ENCODE measurements around the gene NFATC1. TPM values are rescaled to one million over a fixed set of nuclear protein-coding genes. Genes with fewer than 3 reads are reported as not detected.

The NFATC1 gene
- total RNA-seq, 2 experiments from 2014 or later, result 94.2 to 98.5 TPM

DNA sequence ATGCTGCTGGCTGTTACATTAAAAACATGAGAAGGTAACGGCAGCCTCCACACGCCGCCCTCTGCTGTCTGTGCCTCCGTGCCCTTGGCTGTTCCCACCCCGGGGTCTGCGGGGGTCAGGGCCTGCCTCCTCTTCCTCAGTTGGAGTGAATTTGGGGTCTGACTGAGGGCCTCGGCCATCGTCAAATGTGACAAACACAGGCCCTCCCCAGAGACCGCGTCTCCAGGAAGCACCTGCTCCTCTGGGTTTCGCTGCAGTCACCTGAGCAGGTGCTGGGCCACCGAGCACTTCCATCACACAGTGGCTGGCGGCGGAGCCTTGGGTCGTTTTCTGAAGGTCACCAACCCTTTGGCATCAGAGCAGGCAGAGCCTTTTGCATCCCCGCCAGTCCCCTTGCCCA, 70.9 kb downstream of the NFATC1 start:
- Mint-ChIP-seq H3K4me3 (no peak overlapping the region), H3K27ac (peak overlapping the region; percentile 45), H3K4me1 (peaks cover 16% of the 10 kb centered on the region)

GRCh38 chr18:79467126-79467525, 71.4 kb downstream of the NFATC1 start:
- Mint-ChIP-seq H3K36me3 (peaks cover 44% of the 10 kb centered on the region), H3K4me1 (peaks cover 16% of the 10 kb centered on the region), H3K27ac (no peak overlapping the region), H3K27me3 (no peaks in the 10 kb centered on the region), H3K4me3 (no peak overlapping the region), H3K9me3 (no peaks in the 10 kb centered on the region)
- DNase-seq, result no peak

More for the DNA sequence above, 70.9 kb downstream of the NFATC1 start:
- no peak for DNase-seq
- Mint-ChIP-seq H3K27me3 (no peaks in the 10 kb centered on the region), H3K36me3 (peaks cover 40% of the 10 kb centered on the region), H3K9me3 (no peaks in the 10 kb centered on the region)

DNA sequence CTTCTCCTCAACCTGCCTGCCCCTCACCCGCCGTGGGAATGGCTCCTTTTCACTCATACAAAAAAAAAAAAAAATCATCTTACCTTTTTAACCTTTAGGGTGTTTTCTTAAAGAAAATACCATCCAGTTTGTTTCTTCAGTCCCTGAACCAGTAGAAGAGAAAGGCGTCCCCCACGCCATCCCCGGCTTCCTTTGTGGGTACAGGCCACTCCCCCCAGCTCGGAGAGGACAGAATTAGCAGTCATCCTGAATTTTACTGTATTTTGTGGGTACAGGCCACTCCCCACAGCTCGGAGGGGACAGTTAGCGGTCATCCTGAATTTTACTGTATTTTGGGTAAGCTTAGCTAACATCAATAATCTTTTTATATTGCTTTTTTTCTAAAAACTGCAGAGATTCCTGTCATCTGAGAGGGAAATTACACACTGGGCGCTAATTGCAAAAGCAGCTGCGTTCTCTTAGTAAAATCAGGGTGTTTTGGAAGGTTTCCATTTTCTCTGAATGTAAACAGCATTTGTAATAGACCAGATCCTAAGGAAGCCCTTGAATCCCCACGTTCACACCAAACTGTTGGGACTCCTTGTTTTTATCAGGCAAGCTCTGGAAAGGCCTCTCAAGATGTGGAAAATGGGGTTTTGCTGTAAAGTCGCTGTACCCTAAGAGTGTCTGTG, 72.5 kb downstream of the NFATC1 start:
- Mint-ChIP-seq H3K9me3 (no peaks in the 10 kb centered on the region), H3K36me3 (peaks cover 52% of the 10 kb centered on the region)

DNA sequence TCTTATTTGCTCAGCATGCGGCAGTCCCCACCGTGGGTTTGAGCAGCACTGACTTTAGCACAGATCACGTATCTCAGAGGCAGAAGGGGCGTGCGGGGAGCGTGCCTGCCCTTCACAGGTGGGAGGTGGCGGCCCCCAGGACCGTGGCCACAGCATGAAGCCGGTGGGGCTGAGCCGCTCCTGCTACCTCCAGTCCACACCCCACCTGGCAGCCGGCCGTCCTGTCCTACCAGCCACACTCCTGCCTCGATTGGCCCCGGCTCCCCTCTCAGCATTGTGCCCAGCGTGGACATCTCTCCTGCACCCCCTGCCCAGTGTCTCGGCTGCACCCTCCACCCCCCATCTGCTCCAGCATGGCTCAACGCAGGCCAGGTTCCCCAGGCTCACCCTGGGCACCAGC, 73.6 kb downstream of the NFATC1 start:
- no peaks in the 10 kb centered on the region for H3K9me3 Mint-ChIP-seq
- no peak overlapping the region for H3K4me3 Mint-ChIP-seq
- H3K36me3 Mint-ChIP-seq, result peaks cover 52% of the 10 kb centered on the region
- no peak for DNase-seq
- H3K27me3 Mint-ChIP-seq, result peaks cover 4% of the 10 kb centered on the region
- H3K4me1 Mint-ChIP-seq, result peaks cover 16% of the 10 kb centered on the region
- no peak overlapping the region for H3K27ac Mint-ChIP-seq

More for the DNA sequence above, 72.5 kb downstream of the NFATC1 start:
- Mint-ChIP-seq H3K27ac (peak overlapping the region; percentile 56), H3K4me1 (peaks cover 16% of the 10 kb centered on the region), H3K27me3 (peaks cover 4% of the 10 kb centered on the region), H3K4me3 (no peak overlapping the region)
- no peak for DNase-seq

DNA sequence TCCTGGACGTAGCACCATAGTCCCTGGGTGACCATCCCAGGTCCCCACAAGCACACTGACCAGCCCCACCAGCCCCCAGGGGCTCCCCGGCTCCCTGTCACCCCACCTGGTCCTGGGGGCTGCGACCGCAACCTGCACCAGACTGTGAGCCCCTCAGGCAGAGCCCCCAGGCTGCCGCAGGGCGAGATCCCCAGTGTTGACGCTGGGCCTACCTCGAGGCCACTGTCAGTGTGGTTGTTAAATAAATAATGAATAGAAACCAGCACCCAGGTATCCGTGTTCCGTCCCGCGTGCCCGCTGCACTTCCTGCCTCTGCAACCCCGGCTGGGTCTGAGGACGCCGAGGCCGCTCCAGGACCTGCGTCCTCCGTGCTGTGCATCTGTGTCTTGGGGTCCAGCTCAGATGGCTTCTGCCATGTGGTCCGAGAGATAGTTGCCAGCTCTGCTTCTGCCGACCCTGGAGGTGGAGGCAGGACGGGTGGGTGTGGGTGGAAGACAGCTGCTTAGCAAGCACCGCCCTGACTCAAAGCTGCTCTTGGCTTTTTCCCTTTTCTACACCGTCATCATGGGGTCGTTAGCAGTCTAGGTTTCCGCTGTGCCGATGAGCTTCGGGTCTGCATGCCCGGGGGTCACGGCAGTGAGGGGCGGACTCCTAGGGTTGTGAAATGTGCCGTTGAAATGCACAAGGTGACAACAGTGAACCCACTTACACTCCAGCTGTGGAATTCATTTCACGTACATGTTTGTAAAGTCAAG, 74.2 kb downstream of the NFATC1 start:
- Mint-ChIP-seq H3K4me3 (no peak overlapping the region), H3K27me3 (peaks cover 4% of the 10 kb centered on the region), H3K36me3 (peaks cover 50% of the 10 kb centered on the region), H3K4me1 (peaks cover 16% of the 10 kb centered on the region), H3K9me3 (no peaks in the 10 kb centered on the region), H3K27ac (peak overlapping the region; percentile 56)
- no peak for DNase-seq

DNA sequence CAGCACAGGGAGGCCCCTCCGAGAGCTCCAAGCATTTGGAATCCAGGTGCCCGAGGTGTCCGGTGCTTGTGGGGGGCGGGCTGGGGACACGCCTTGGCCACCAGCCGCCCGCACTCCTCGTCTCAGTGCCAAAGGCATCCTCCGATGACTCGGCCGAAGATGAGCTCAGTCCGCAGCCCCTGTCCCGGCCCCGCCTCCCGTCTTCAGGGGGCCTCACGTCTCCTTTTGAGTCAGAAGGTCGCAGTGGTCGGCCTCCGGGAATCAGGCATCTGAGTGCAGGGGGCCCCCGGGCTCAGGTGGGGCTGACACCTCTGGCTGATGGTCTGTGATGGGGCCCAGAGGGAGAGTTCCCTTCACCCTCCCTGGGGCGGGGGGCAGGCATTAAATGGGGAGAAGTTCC, 74.8 kb downstream of the NFATC1 start:
- H3K4me1 Mint-ChIP-seq, result peaks cover 11% of the 10 kb centered on the region
- H3K9me3 Mint-ChIP-seq, result no peaks in the 10 kb centered on the region
- H3K27ac Mint-ChIP-seq, result peak overlapping the region; percentile 56
- no peak overlapping the region for H3K4me3 Mint-ChIP-seq
- peaks cover 4% of the 10 kb centered on the region for H3K27me3 Mint-ChIP-seq
- peaks cover 46% of the 10 kb centered on the region for H3K36me3 Mint-ChIP-seq
- DNase-seq, result no peak

DNA sequence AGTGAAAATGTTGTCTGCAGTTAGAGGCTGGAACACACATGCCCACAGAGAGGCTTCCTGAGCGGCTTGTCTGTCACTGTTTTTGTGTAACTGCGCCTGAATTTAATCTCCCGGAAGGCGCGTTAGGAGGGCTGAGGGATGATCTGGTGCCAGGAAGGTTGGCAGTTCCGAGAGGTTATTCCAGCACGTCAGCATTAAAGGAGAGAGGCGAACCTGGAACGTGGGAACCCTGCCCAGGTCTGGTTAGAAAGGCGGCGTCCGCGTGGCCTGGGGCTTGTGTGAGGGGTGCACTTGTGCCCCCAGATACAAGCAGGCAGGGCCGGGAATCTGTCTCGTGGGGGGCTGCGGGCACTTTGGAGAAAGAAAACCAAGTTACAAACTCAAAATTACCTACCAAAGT, 75.3 kb downstream of the NFATC1 start:
- H3K4me3 Mint-ChIP-seq, result no peak overlapping the region
- DNase-seq, result no peak
- peak overlapping the region; percentile 54 for H3K27ac Mint-ChIP-seq
- H3K27me3 Mint-ChIP-seq, result peaks cover 4% of the 10 kb centered on the region
- peaks cover 10% of the 10 kb centered on the region for H3K4me1 Mint-ChIP-seq
- peaks cover 44% of the 10 kb centered on the region for H3K36me3 Mint-ChIP-seq
- no peaks in the 10 kb centered on the region for H3K9me3 Mint-ChIP-seq

GRCh38 chr18:79471597-79471996, 75.9 kb downstream of the NFATC1 start:
- Mint-ChIP-seq H3K4me3 (no peak overlapping the region), H3K27me3 (peaks cover 4% of the 10 kb centered on the region), H3K27ac (peak overlapping the region; percentile 38), H3K4me1 (peaks cover 10% of the 10 kb centered on the region), H3K9me3 (no peaks in the 10 kb centered on the region), H3K36me3 (peaks cover 45% of the 10 kb centered on the region)
- DNase-seq, result no peak

DNA sequence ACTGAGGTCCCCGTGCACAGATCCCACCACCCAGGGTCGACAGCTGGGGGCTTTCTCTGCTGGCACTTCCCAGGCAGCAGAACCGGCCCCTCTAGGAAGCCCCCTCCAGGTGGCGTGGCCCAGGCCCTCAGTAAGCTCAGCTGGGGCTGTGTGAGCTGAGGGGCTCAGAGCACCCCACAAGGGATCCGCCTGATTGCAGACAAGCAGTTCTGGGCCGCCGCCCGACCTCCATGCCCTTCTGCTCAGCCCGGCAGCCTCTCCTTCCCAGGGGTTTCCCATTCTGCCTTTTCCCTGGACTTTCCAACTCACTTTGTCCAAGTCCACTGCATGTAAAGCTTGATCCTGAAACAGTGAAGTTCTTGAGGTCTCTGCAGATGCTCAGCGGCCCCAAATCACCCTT, 76.4 kb downstream of the NFATC1 start:
- Mint-ChIP-seq H3K36me3 (peaks cover 46% of the 10 kb centered on the region), H3K4me1 (peaks cover 13% of the 10 kb centered on the region), H3K27ac (no peak overlapping the region), H3K4me3 (no peak overlapping the region), H3K9me3 (no peaks in the 10 kb centered on the region), H3K27me3 (peaks cover 4% of the 10 kb centered on the region)
- no peak for DNase-seq

- Mint-ChIP-seq H3K9me3 (no peaks in the 10 kb centered on the region), H3K27me3 (peaks cover 4% of the 10 kb centered on the region), H3K27ac (peak overlapping the region; percentile 51), H3K4me3 (no peak overlapping the region), H3K36me3 (peaks cover 48% of the 10 kb centered on the region), H3K4me1 (peaks cover 9% of the 10 kb centered on the region)
- no peak for DNase-seq
Measured at GRCh38 chr18:79472946-79473345, 77.2 kb downstream of the NFATC1 start.

DNA sequence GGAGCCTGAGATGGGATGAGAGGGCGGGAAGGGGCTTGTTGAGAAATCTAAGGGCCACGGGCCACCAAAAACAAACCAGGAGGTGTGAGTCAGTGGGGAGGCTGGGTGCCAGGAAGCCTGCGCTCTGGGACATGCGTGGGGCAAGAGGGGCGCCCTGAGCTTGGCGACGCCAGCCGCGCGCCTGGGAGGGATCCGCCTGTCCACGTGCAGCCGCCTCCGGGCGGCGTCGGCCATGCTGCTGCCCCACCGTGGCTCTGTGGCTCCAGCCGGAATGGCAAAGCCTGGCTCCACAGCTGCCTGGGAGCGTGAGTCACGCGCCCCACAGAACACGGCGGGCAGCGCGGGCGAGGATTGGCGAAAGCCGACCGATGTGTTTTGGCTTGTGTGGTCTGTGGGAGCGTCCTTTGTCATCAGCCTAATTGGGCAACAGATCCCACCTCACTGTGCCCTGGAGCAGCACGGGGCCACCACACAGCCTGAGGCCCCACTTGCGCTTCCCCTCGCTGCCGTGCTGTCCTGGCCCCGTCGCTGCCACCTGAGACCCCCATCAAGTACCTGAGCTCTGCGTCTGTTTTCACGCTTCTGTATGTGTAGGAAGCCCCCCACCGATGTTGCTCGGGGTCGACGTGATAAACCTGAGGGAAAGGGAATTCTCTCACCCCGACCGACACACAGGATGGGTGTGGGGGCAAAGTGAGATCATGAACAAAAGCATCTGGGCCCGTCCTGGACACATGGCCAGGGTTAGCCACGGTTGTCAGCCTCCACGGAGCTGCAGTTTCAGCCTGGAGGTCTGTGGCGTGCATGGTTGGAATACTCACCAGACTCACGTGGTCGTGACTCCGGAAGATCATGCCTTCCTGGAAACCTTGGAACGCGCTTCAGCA, 80.5 kb downstream of the NFATC1 start:
- Mint-ChIP-seq H3K27ac (no peak overlapping the region), H3K4me3 (no peak overlapping the region), H3K4me1 (peaks cover 7% of the 10 kb centered on the region), H3K36me3 (peaks cover 27% of the 10 kb centered on the region), H3K27me3 (peaks cover 4% of the 10 kb centered on the region), H3K9me3 (no peaks in the 10 kb centered on the region)
- DNase-seq, result no peak

- Mint-ChIP-seq H3K27me3 (peaks cover 4% of the 10 kb centered on the region), H3K36me3 (peaks cover 21% of the 10 kb centered on the region), H3K27ac (peak overlapping the region; percentile 17), H3K9me3 (no peaks in the 10 kb centered on the region), H3K4me3 (no peak overlapping the region), H3K4me1 (peaks cover 7% of the 10 kb centered on the region)
- DNase-seq, result no peak
Measured at GRCh38 chr18:79476918-79477571, 81.3 kb downstream of the NFATC1 start.

DNA sequence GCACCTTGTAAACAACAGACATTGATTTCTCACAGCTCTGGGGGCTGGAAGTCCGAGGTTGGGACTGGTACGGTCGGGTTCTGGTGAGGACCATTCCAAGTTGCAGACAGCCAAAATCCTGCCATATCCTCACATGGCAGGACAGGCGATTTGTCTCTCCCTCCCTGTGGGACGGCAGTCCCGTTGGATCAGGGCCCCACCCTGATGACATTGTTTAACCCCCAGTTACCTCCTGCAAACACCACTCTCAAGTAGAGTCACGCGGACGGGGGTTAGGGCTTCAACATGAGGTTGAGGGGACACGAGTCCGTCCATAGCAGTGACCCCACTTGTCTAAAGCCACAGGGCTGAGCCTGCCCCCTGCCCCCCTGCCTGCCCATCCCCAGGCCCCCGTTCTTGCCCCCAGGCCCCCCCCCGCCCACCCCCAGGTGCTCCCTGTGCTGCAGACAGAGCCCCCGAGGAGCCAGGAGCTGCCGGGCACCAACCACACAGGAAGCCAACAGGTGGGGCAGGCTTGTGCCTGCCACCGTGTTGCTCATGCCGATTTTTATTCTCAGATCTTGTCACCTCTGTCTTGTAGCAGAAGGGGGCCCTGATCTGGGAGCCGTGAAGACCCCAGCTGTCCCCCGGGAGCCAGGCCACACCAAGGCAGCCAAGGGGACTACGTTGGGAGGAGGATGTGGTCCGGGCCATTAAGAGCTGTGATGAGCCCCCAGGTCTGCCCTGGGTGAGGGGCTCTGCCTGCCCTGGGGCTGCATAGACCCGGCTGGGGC, 82.2 kb downstream of the NFATC1 start:
- no peak overlapping the region for H3K4me3 Mint-ChIP-seq

DNA sequence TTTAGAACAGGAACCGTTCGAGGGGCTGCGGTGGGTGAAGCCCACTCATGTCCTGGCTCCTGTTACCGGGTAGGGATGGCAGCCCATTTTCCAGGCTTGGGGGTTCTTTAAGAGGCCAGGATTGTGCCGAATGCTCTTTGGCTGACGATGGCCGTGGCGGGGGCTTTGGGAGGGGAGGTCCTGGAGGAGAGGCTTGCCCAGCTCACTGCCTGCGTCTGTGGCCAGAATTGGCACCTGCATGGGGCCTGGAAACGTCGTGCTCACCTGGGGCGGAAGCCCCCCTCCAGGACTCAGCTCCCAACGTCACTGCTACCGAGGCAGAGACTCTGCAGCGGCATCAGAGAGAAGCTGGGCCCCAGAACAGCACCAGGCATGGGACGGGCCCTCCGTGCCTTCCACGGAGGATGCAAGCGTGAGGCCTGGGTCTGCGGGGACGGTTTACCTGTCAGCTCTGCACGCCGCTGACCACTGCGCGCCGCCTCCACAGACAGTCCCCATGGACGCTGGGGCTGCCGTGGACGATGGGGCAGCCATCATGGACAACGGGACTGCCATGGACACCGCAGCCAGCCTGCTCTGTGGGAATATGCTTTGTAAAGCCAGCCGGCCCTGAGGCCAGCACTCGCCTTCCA, 82.9 kb downstream of the NFATC1 start:
- H3K4me1 Mint-ChIP-seq, result peaks cover 7% of the 10 kb centered on the region
- H3K27ac Mint-ChIP-seq, result peak overlapping the region; percentile 66
- no peaks in the 10 kb centered on the region for H3K9me3 Mint-ChIP-seq
- H3K27me3 Mint-ChIP-seq, result no peaks in the 10 kb centered on the region
- no peak overlapping the region for H3K4me3 Mint-ChIP-seq
- peaks cover 10% of the 10 kb centered on the region for H3K36me3 Mint-ChIP-seq
- DNase-seq, result no peak

More for the DNA sequence above, 82.2 kb downstream of the NFATC1 start:
- no peaks in the 10 kb centered on the region for H3K9me3 Mint-ChIP-seq
- H3K36me3 Mint-ChIP-seq, result peaks cover 13% of the 10 kb centered on the region
- H3K27me3 Mint-ChIP-seq, result peaks cover under 1% of the 10 kb centered on the region
- peaks cover 7% of the 10 kb centered on the region for H3K4me1 Mint-ChIP-seq
- peak overlapping the region; percentile 66 for H3K27ac Mint-ChIP-seq
- DNase-seq, result no peak

Data from activated naive CD8-positive, alpha-beta T cell treated with anti-CD3 and anti-CD28 coated beads for 36 hours (primary cell).